HG03139 (cell line): ENCODE results near the gene ENTHD1.
"Not testable (repeated sequence)": the region's sequence is repeated elsewhere in the genome, so short reads cannot be mapped to it uniquely, and the experiment has no call there.

Source experiments
- ATAC-seq: cut with Tn5 transposase; IDR thresholded peaks from one replicate; pipeline ENCODE4 v1.9.1; 2021; ENCODE audit not compliant: unreplicated experiment

The ENTHD1 gene

GRCh38 chr22:39901565-39902146 is 8.1 kb upstream of the ENTHD1 start:
- no peak for ATAC-seq

DNA sequence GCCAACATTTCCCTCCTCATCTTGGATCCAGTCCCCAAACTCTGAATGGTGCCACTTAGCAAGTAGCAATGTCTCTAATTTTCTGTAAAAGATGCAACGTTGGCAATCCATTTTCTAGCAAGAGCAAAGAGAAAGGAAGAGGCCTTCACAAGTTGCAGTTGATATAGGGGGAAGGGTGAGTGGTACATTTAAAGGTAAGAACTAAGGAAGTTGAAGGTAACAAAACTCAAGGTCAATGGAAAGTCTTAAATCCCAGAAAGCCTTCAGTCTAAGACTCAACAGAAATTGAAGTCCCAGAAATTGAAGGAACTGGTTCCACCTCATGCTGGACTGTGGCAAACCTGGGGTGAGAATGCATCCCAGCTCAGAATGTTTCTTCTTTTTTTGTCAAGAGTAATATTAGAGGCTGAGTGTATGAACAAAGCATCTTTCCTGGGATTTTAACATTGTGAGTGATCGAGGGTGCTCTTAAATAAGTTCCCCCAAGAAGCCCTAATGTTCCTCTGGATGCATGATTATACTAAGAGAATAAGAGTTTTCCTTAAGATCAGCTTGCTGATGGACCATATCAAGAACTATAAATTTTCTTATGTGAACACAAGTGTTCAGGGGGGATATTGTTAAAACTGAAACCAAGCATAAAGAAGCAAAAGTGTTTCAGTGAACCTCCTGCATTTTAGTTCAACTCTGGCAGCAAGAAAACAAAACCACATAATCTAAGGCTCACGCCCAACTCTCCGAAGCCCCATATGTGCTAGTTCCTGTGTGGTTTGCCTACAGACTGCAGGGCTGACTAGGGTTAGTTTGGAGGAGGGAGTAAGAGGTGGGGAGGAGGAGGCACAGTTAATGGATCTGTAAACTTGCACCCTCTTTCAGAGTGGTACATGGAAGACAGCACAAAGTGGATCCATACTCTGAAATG is 7.0 kb upstream of the ENTHD1 start, which contains the start of gene GRAP2:
Gene GRAP2 (plus strand): TSS at position 779 of the 922 bp plus-strand sequence. CDS start 46,023 bp downstream, outside the sequence.
- peak; percentile 52 for ATAC-seq

DNA sequence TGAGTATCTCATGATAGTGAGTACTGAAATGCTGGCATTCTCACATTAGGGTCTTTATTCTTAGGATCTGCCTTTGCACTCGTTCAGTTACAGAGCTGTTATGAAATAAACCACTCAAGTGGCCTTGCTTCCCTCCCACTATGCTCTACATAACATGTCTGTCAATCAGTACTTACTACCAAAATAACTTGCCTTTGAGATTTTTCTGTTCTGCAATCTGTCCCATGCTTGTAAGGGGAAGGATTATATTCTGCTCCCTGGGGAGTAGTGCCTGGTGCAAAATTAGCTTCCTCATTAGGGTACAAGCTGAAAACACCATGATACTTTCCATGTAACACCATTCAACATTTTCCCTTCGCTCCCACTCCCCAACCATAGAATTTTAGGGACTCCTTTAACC is 5.4 kb upstream of the ENTHD1 start:
- ATAC-seq = no peak

- ATAC-seq = no peak
Observed at GRCh38 chr22:39897841-39898240, 4.3 kb upstream of the ENTHD1 start.

DNA sequence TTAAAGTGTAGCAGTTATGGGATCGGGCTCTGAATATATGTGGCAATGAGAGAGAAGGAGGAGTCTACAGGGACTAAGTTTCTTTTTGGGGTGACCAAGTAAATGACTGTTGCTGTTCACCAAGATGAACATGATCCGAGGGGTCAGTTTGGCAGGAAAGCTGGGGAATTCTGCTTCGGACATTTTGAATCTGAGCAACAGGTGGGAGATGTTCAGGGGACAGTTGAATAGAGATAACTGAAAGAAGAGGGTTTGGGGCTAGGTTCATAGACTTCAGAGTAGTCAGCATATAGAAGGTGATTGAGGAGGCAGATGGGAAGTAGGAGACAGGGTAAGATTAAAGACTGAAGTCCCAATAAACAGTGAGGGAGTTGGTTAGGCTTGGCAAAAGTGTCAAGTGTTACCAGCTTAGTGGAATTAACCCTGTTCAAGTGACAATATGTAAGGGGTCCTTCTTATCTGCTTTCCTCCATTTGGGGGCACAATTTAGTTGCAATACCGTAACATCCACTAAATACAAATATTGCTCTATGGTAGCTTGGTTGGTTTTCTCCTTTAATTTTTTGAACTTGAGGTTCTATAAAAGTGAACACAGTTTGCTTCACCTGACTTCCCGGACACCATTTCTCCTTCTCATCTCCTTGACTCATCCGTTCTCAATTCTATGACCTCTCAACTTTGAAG is 2.9 kb upstream of the ENTHD1 start:
- ATAC-seq = no peak

GRCh38 chr22:39895682-39896081 is 2.1 kb upstream of the ENTHD1 start:
- no peak for ATAC-seq

GRCh38 chr22:39894554-39895092 is 1.1 kb upstream of the ENTHD1 start:
- no peak for ATAC-seq

DNA sequence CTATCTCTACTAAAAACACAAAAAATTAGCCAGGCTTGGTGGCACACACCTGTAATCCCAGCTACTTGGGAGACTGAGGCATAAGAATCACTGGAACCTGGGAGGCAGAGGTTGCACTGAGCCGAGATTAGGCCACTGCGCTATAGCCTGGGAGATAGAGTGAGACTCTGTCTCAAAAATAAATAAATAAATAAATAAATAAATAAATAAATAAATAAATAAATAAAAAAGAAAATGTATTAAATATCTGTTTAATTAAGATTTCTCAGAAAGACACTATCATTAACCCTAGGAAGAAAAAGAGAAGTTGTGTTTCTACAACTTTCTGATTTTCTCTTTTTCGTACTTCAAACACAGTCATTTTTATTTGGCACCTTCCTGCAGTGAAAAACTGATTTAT is 3.6 kb downstream of the ENTHD1 start:
- not testable (repeated sequence) for ATAC-seq

- no peak for ATAC-seq
Observed at GRCh38 chr22:39883057-39883456, 10.5 kb downstream of the ENTHD1 start.

DNA sequence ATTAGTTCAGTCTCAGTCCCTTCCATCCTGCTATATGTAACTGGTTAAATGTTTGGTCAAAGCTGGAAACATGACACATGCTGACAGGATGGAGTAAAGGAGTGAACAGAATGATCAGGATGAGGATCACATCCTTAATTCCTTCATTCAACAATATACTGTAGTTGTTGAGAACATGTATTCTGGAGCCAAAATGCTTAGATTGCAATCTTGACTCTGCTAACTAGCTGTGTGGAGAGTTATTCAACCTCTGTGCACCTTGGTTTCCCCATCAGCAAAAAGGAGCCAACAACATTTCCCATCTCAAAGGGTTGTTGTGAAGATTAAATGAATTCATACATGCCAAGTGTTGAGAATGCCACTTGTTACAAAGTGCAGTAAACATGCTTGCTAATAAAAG is 12.8 kb downstream of the ENTHD1 start:
- no peak for ATAC-seq

DNA sequence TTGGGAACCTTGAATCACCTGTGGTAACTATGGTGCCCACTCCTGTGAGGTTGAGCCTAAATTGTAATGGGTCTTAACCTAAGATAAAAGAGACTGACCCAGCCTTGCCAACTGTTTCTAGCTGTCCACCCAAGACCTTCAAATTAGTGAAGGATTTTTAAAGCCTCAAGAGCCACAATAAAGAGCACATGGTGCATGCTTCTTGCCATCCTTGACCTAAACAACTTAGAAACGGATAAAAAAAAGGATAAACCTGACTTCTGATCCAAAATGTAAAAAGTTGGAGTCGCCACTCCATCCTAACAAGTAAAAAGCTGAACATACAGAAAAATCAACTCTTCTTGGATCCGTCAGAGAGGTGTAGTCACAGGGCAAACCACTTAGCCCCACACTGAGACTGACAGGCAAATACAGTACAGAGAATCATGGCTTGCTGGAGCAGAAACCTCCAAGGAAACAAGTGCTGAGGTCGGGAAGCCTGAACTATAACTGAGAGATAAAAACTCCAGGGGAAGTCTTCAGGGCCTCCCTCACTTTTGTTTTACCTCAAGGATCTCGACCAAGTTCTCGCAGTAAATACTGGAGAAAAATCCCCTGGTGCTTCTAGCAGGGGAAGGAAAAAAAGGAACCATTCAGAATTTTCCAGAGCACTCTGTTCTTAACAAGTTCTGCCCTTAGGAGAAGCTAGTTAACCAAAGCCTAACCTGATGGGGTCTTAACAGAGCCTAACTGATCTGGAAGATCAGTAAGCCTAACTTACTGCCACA is 16.3 kb downstream of the ENTHD1 start:
- no peak for ATAC-seq

DNA sequence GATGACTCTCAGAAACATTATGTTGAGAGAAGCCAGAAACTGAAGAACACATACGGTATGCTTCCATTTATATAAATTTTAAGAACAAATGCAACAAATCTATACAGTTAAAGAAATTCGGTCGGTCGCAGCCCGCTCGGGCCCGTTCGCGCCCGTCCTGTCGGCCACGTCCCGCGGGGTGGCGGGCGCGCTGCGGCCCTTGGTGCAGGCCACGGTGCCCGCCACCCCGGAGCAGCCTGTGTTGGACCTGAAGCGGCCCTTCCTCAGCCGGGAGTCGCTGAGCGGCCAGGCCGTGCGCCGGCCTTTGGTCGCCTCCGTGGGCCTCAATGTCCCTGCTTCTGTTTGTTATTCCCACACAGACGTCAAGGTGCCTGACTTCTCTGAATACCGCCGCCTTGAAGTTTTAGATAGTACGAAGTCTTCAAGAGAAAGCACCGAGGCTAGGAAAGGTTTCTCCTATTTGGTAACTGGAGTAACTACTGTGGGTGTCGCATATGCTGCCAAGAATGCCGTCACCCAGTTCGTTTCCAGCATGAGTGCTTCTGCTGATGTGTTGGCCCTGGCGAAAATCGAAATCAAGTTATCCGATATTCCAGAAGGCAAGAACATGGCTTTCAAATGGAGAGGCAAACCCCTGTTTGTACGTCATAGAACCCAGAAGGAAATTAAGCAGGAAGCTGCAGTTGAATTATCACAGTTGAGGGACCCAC is 18.2 kb downstream of the ENTHD1 start:
- not testable (repeated sequence) for ATAC-seq

GRCh38 chr22:39873965-39874364 is 19.6 kb downstream of the ENTHD1 start:
- ATAC-seq = no peak

DNA sequence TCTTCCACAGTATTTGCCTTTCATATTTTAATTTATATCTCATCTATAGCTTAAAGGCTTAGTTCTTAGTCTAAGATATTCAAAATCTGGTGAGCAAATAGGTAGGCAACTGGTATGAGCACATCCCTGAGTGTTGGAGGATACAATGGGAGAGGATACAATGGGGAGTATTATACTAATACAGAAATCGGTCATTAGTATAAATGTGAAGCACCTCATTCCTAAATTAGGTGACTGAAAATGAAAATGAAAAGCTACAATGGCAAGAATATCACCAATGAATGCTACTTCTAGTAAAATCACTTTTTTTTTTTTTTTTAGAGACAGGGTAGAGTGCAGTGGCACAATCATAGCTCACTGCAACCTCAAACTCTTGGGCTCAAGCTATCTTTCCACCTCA is 21.0 kb downstream of the ENTHD1 start:
- no peak for ATAC-seq

DNA sequence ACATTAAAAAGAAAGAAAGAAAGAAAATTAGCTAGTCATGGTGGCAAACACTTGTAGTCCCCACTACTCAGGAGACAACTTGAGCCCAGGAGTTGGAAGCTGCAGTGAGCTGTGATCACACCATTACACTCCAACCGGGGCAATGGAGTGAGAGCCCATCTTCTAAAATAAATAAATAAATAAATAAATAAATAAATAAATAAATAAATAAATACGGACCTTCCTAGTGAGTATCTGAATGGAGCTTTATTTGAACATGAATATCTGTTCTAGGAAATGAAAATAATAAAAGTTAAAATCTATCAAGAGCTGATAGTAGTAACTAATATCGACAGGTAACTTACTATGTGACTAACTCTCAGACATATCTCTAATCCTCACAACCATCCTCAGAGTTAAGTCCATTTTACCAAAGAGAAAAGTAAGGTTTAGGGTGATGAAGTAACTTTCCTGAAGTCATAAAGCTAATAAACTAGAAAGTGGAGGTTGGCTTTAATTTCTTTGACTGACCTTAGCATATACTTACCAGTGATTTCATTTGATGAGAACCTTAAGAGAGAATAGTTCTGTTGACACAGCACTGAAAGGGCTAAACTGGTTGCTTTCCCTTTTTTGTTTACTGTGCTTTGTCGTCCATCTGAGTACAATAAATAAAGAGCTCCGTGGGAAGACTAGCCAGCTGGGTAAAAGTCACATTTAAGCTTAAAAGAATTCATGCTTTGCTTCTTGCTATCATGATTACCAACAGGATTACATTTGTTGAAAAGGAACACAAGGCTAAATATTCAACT is 22.4 kb downstream of the ENTHD1 start:
- ATAC-seq = no peak

DNA sequence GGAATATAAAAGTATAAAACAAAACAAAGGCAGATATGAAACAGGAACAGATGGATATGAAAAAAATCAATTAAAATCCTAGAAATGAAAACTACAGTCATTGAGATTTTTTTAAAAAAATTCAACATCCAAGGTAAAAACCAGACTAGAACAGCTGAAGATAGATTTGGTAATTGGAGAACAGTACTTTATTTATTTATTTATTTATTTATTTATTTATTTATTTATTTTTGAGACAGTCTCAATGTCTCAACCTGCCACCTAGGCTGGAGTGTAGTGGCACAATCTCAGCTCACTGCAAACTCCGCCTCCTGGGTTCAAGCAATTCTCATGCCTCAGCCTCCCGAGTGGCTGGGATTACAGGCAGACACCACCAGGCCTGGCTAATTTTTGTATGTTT is 23.8 kb downstream of the ENTHD1 start:
- not testable (repeated sequence) for ATAC-seq

GRCh38 chr22:39868741-39869140 is 24.8 kb downstream of the ENTHD1 start:
- ATAC-seq = no peak

- no peak for ATAC-seq
Observed at GRCh38 chr22:39859903-39860588, 33.5 kb downstream of the ENTHD1 start.

DNA sequence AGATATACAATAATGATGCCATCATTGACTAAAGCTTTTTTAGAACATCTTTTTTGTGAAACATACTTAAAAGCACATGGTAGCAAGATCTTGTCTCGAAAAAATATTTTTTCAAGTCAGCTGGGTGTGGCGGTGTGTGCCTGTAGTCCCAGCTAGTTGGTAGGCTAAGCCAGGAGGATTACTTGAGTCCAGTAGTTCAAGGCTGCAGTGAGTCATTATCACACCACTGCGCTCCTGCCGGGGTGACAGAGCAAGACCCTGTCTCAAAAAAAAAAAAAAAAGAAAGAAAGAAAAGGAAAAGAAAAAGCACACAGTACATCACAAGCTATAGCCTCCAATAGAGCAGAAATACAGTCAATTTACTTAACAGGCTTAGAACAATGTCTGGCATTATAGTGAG is 37.0 kb downstream of the ENTHD1 start:
- no peak for ATAC-seq
